Renal cortical epithelial cell (primary cell): ENCODE data around the gene SIPA1. TPM values are rescaled to one million over a fixed set of nuclear protein-coding genes. Genes with fewer than 3 reads are reported as not detected.

Experiments used
- DNase-seq: peaks from one replicate; pipeline ENCODE4 v3.0.0-alpha.2; 2011; ENCODE audit warnings: low read depth
- total RNA-seq: library from RNA; depleted of rRNA; stranded (reverse); fragments of >200 nt; gene quantifications from 2 replicates; pipeline ENCODE4 v1.2.3, GENCODE V29; 2014

The SIPA1 gene
- total RNA-seq, 1 donor from 2014 or later: 29.1 TPM

- DNase-seq: no peak
Measured at GRCh38 chr11:65607614-65608426, 30.1 kb upstream of the SIPA1 start.

- no peak for DNase-seq
Measured at GRCh38 chr11:65609229-65609628, 28.7 kb upstream of the SIPA1 start.

- DNase-seq: no peak
Measured at GRCh38 chr11:65609665-65610064, 28.2 kb upstream of the SIPA1 start.

GRCh38 chr11:65610404-65610803 lies 27.5 kb upstream of the SIPA1 start:
- no peak for DNase-seq

GRCh38 chr11:65611028-65611757 lies 26.7 kb upstream of the SIPA1 start:
- DNase-seq: no peak

GRCh38 chr11:65611758-65612603 lies 25.9 kb upstream of the SIPA1 start:
- DNase-seq: no peak

- no peak for DNase-seq
Measured at GRCh38 chr11:65612691-65613090, 25.2 kb upstream of the SIPA1 start.

- DNase-seq: no peak
Measured at GRCh38 chr11:65613091-65613928, 24.6 kb upstream of the SIPA1 start.

GRCh38 chr11:65615229-65615949 lies 22.5 kb upstream of the SIPA1 start, which contains the start of gene PCNX3:
Gene PCNX3 (plus strand): TSS chr11:65615776. CDS start chr11:65616312, 536 bp downstream.
- peak; percentile 99 for DNase-seq

GRCh38 chr11:65615950-65616574 lies 21.8 kb upstream of the SIPA1 start:
- DNase-seq: no peak

- no peak for DNase-seq
Measured at GRCh38 chr11:65616575-65617001, 21.3 kb upstream of the SIPA1 start.

GRCh38 chr11:65617136-65617850 lies 20.6 kb upstream of the SIPA1 start:
- no peak for DNase-seq

- DNase-seq: no peak
Measured at GRCh38 chr11:65617990-65618751, 19.7 kb upstream of the SIPA1 start.

- no peak for DNase-seq
Measured at GRCh38 chr11:65618763-65619162, 19.1 kb upstream of the SIPA1 start.

- DNase-seq: no peak
Measured at GRCh38 chr11:65619281-65619928, 18.5 kb upstream of the SIPA1 start.

GRCh38 chr11:65620666-65621065 lies 17.2 kb upstream of the SIPA1 start:
- no peak for DNase-seq

GRCh38 chr11:65621460-65621859 lies 16.4 kb upstream of the SIPA1 start:
- DNase-seq: no peak

- no peak for DNase-seq
Measured at GRCh38 chr11:65622011-65622410, 15.9 kb upstream of the SIPA1 start.
